Adrenal gland (tissue), 5 donors: ENCODE data around the gene UBE2E2.

Experiments
- CTCF ChIP-seq, 6 experiments: fragments of 450-650 bp in 4 of 6; fragments of 200-600 bp in 2 of 6; sonication (generic) in 1 of 6; IDR thresholded peaks; 1 replicate in 5 of 6; 2 replicates in 1 of 6; pipeline versions ENCODE4 v1.5.1 to v1.8.0; 2016 to 2021; ENCODE audit warnings: antibody characterized with exemption in 6 of 6, mild to moderate bottlenecking in 2 of 6, moderate library complexity in 1 of 6
- POLR2A ChIP-seq, 2 donors: fragments of 450-650 bp; IDR thresholded peaks; one replicate each; pipeline ENCODE4 v1.6.1; 2017; ENCODE audit warnings: antibody characterized with exemption in 2 of 2, mild to moderate bottlenecking in 2 of 2, moderate library complexity in 1 of 2
- donor health status: DM: no; HTN: no; CAD: no.

- TF ChIP-seq POLR2A (IDR thresholded peaks at IDR 0.05), result no peak
- no peak for TF ChIP-seq CTCF (IDR thresholded peaks at IDR 0.05)
These were observed 37.6 kb upstream of the UBE2E2 start for GRCh38 chr3:23165571-23165970.
